GM18505 (cell line): ENCODE results near the gene CFAP91.
A peak's percentile ranks its signal among the peaks of the same experiment; 100 is the strongest.
"Not testable (repeated sequence)": the region's sequence is repeated elsewhere in the genome, so short reads cannot be mapped to it uniquely, and the experiment has no call there.

Experiments
- ATAC-seq: cut with Tn5 transposase; IDR thresholded peaks from one replicate; pipeline ENCODE4 v1.9.1; 2021; ENCODE audit not compliant: unreplicated experiment
- POLR2A ChIP-seq: IDR thresholded peaks from 4 replicates; pipeline ENCODE4 v1.6.1; 2011; ENCODE audit warnings: borderline replicate concordance; ENCODE audit not compliant: insufficient read depth, insufficient read length; ENCODE audit errors: extremely low read depth

The CFAP91 gene

DNA sequence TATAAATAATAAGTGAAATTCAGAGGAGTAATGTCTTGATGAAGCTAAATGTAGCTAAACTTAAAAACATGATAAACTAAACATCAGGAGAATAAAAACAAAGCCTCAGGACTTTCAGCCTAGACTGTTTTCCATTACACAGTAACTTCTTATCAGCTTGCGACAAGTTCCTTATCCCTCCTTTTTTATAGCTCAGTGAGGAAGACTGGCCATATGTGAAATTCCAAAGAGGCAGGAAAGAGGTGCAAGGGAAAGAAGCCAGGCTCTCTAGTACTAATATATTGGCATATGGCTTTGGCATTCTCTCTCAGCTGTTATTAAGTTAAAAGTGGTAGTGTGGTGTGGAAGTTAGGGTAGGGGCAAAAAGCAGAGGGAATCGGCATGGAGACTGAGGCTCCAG, 30.0 kb upstream of the CFAP91 start:
- ATAC-seq, result no peak
- no peak for TF ChIP-seq POLR2A

DNA sequence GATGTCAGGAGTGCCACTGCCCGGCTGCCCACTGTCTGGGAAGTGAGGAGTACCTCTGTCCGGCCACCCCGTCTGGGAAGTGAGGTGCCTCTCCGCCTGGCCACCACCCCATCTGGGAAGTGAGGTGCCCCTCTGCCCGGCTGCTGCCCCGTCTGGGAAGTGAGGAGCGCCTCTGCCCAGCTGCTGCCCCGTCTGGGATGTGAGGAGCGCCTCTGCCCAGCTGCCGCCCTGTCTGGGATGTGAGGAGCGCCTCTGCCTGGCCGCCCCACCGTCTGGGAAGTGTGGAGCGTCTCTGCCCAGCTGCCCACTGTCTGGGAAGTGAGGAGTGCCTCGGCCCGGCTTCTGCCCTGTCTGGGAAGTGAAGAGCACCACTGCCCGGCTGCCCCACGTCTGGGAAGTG, 28.9 kb upstream of the CFAP91 start:
- TF ChIP-seq POLR2A, result no peak
- no peak for ATAC-seq

GRCh38 chr3:119675188-119675874, 27.5 kb upstream of the CFAP91 start:
- no peak for TF ChIP-seq POLR2A

DNA sequence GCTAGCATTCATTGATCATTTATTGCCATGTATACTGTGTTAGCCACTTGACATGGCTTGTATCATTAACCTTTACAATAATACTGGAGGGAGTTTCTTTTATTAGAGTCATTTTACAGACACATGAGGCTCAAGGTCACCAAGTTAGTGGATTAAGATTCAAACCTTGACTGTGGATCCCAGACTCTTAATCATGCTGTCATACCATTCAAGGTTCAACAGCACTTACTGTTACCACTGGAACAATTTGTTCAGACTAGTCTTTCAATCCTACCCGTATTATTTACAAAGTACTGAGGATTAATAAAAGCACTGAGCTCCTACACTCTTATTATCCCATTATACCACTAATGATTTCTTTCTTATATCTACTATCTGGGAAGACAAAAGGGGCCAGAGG, 26.8 kb upstream of the CFAP91 start:
- no peak for ATAC-seq
- no peak for TF ChIP-seq POLR2A

More at GRCh38 chr3:119675188-119675874, 27.5 kb upstream of the CFAP91 start:
- no peak for ATAC-seq

GRCh38 chr3:119676771-119677640, 25.8 kb upstream of the CFAP91 start, which contains the start of gene COX17:
Gene COX17, minus strand, starts transcription at chr3:119677406. Its CDS starts 96 bp downstream, at chr3:119677310.
- TF ChIP-seq POLR2A, result peak; percentile 69
- peak; percentile 88 for ATAC-seq

DNA sequence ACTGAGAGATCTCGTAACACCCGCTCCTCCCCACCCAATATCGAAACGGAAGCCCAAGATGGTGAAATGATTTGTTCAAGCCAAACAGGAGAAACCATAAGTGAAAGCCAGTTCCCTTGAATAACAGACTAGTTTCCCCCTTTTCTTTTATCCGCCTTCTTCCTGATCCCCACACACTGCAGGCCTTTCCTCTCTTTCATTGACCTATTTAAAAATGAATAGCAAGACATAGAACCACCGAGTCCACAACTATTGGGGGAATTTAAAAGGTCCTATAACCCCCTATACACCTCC, 25.2 kb upstream of the CFAP91 start:
- ATAC-seq, result no peak
- no peak for TF ChIP-seq POLR2A

- not testable (repeated sequence) for ATAC-seq
Measured at GRCh38 chr3:119678209-119678608, 24.6 kb upstream of the CFAP91 start.

DNA sequence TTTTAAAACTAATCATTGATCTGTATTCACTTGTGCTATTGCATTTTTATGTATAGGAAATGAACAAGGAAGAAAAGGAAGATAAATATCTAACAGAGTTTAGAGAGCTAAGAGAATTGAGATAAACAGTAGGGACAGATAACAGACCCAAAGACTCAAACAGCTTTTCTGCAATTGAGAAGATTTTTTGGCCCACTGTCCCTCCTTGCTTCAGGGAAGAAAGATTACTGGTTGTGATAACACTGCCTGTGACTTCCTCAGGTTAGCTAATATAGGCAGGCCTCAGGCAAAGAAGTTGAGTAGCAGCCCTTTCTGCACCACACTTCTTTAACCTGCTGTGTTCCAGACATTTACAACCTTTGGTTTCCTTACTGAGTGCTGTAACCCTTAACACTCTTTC, 22.9 kb upstream of the CFAP91 start:
- TF ChIP-seq POLR2A, result no peak
- ATAC-seq, result no peak

DNA sequence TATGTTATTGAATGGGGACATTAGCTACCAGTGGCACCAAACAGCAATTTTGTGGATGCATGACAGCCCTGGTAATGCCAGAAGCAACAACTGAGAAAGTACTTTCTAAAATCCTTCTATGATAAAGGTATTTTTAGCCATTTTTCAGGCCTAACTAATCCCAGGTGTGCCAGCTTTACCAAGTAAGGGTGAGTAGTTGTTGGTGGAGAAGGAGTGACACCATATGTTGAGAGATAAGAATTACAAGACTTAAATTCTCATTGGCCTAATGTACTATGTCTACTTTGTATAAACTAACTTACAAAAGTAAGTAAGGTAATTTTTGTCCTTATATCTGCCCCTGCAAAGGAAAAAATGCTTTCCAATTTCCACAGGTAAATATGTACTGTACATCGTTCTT, 21.5 kb upstream of the CFAP91 start:
- TF ChIP-seq POLR2A, result no peak
- peak; percentile 30 for ATAC-seq

DNA sequence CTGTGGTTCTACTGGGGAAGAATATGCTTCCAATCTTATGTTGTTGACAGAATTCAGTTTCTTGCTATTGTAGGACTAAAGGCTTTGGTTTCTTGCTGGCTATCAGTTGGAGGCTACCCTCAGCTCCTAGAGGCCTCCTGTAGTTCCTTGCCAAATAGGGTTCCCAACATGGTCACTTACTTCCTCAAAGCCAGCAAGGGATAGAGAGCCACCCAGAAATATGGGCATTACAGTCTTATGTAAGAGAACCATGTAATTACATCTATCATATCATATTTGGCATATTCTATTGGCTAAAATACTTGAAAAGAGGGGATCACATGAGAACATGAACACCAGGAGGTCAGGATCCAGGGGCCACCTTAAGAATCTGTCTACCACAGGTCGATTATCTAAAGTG, 19.4 kb upstream of the CFAP91 start:
- no peak for TF ChIP-seq POLR2A
- ATAC-seq, result no peak

GRCh38 chr3:119690043-119690656, 12.7 kb upstream of the CFAP91 start:
- no peak for TF ChIP-seq POLR2A
- ATAC-seq, result no peak

DNA sequence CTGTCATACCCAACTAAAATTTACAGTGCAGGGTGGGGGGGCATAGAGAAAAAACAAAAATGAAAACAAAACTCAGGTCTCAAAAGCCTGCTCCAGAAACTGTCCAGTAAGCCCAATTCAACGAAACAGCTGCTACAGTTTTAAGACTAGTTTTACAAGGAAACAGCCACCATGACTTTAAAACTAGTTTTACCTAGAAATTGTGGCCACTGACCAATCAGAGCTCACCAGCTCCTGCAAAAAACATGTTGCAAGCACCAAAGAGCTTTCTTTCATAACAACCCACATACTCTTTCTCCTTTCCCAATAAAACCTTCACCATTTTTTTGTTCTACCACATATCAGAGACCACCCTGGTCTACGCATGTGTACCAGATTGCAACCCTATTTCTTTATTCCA, 7.3 kb upstream of the CFAP91 start:
- no peak for ATAC-seq
- no peak for TF ChIP-seq POLR2A

DNA sequence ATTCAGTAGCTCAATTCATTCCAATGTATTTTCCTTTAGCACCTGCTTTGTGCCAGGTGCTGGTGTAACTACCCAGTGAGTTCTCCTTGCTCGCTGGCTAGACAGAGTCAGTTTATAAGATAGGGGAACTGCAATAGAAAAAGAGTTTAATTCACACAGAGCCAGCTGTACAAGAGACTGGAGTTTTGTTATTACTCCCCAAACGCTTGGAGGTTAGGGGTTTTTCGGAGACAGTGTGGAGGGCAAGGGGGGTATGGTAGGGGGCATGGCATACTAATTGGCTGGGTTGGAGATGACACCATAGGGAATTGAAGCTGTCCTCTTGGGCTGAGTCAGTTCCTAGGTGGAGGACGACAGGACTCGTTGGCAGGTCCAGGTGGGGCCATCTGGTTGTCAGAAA, 5.4 kb upstream of the CFAP91 start:
- peak; percentile 57 for ATAC-seq
- TF ChIP-seq POLR2A, result no peak
